ENCODE results near the gene UBN1.

UBN1 gene

DNA sequence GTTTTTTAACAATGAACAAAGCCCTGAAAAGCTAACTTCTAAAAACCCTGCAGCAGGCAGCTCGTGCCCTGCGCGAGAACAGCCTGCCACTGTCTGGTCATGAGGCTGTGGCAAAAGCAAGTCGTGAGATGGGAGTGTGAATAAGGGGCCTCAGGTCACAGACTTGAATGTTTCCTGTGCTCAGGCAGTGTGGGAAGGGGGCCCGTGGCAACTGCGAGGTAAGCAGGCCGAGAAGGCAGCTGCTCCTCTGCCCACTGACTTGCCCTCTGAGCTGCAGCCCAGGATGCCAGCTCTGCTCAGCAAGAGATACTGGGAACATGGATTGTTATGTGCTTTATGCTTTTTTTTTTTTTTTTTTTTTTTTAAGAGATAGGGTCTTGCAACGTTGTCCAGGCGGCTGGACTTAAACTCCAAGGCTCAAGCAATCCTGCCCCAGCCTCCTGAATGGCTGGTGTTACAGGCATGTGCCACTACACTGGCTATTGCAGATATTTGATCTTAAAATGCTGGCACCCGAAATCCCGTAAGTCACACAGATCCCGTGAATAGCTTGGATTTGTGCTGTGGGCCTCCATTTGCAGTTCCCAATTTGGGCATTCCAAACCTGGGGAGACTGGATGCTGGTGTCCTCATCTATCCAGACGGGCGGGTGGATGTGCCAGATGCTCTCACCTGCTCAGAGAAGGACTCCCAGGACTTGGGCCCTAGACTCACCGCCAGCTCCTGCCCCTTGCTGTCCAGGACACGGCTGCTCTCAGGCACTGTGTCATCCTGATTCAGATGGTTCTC is 44.0 kb downstream of the UBN1 start:
- Histone ChIP-seq H3K36me3 (peaks cover 6% of the 10 kb centered on the region; the same call in 1 of the 2 replicates), H3K4me1 (peaks cover 2% of the 10 kb centered on the region; the same call in 1 of the 2 replicates), H3K4me3 (ENCODE audit: low read depth, low read length) (no peak overlapping the region), H3K27me3 (no peaks in the 10 kb centered on the region), H3K9me3 (no peaks in the 10 kb centered on the region)
- no peak for DNase-seq
- TF ChIP-seq CTCF (IDR thresholded peaks at IDR 0.05; ENCODE audit: low read depth, low read length) = no peak

DNA sequence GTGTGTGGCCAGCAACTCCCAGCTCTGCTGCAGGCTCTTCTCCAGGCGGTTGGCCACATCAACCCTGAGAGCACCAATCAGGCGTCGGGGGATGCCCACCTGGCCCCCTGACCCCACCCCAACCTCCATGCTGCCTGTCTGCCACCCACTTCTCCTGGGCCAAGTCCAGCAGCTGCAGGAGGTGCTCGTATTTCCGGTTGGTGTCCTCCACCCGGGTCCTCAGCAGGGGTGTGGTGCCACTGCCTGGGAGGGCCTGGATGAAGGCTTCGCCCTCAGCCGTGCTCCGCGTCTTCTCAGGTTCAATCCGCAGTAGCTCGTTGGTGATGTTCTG is 44.6 kb downstream of the UBN1 start:
- no peaks in the 10 kb centered on the region for H3K27me3 ChIP-seq
- TF ChIP-seq CTCF (IDR thresholded peaks at IDR 0.05; ENCODE audit: low read depth, low read length) = no peak
- no peak for DNase-seq
- H3K4me1 ChIP-seq = no peaks in the 10 kb centered on the region
- no peak overlapping the region for H3K4me3 ChIP-seq (ENCODE audit: low read depth, low read length)
- H3K36me3 ChIP-seq = peaks cover 3% of the 10 kb centered on the region; the same call in 1 of the 2 replicates
- H3K9me3 ChIP-seq = no peaks in the 10 kb centered on the region

DNA sequence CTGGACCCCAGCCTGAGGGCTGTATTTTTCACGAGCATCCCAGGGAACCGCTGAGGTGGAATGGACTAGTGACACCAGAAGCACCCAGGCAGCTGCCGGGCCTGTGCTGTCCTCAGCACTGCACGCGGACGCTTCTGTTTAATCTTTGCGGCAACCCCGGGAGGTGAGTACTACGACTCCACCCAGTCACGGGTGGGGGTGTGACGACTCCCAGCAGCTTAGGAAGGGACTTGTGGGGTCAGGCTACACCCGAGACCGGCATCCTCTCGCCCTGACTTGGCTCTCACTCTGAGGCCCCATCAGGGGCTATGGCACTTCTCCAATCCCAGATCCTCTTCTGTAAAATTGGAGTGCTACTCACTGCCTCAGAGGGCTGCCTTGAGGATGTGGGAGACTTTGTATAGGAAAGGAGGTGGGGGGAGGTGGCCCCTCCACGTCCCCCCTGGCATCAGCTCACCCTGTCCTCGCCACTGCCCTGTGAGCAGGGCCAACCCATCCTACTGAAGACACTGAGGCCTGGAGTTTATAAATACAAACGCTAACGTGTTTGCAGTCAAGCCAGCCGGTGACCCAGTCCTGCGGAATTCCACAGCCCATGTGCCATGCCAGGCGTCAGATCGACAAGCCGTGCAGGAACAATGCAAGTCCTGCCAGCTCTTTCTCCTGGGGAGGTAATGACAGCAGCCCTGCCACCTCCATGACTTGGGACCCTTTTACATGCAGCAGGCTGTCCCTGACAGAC is 45.3 kb downstream of the UBN1 start:
- no peak for DNase-seq
- no peak for TF ChIP-seq CTCF (IDR thresholded peaks at IDR 0.05; ENCODE audit: low read depth, low read length)
- Histone ChIP-seq H3K9me3 (no peaks in the 10 kb centered on the region), H3K4me1 (no peaks in the 10 kb centered on the region), H3K27me3 (no peaks in the 10 kb centered on the region), H3K36me3 (no peaks in the 10 kb centered on the region; the same call in 1 of the 2 replicates), H3K4me3 (ENCODE audit: low read depth, low read length) (no peak overlapping the region)

DNA sequence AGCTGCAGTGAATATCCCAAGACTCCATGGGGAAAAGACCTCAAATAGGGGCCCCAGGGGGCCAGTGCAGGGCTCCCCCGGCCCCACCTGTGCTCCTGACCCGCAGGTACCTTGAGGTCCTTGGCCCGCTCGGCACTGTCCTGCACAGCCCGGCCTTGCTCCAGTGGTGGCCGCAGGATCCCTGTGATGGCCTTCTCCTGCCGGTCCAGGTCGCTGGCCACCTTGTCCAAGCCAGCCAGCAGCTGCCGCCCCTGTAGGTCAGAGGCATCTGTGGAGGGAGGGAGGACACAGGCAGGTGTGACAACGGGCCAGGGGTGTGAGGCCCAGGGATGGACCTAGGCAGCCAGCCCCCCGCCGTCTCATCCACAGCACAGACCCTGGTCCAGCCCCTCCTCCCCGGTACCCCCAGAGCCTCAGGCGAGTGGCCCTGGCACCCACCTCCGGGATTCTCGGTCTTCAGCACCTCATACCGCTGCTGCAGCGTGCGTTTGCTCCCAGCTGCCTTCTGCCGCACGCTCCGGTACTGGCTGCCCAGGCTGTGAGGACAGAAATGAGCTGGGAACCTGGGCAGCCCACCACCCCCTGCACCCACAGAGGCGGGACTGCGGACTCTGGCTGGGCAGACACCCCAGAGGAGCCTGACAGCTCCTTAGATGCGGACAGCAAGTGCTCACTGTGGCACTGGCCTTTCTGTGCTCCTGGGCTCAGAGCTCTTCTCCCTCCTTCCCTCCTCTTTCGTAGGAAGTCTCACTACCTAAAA is 46.0 kb downstream of the UBN1 start:
- DNase-seq = no peak
- no peaks in the 10 kb centered on the region for H3K27me3 ChIP-seq
- no peaks in the 10 kb centered on the region for H3K4me1 ChIP-seq
- TF ChIP-seq CTCF (IDR thresholded peaks at IDR 0.05; ENCODE audit: low read depth, low read length) = no peak
- no peaks in the 10 kb centered on the region for H3K9me3 ChIP-seq
- H3K4me3 ChIP-seq (ENCODE audit: low read depth, low read length) = no peak overlapping the region
- no peaks in the 10 kb centered on the region; the same call in 1 of the 2 replicates for H3K36me3 ChIP-seq

GRCh38 chr16:4894276-4895150 is 47.2 kb downstream of the UBN1 start:
- no peaks in the 10 kb centered on the region for H3K4me1 ChIP-seq
- H3K9me3 ChIP-seq = no peaks in the 10 kb centered on the region
- H3K27me3 ChIP-seq = no peaks in the 10 kb centered on the region
- DNase-seq = peak; percentile 71
- no peaks in the 10 kb centered on the region; the same call in 1 of the 2 replicates for H3K36me3 ChIP-seq
- TF ChIP-seq CTCF (IDR thresholded peaks at IDR 0.05; ENCODE audit: low read depth, low read length) = no peak
- H3K4me3 ChIP-seq (ENCODE audit: low read depth, low read length) = peak overlapping the region; percentile 43
